ENCODE results near the gene MEI1.
A peak's percentile ranks its signal among the peaks of the same experiment; 100 is the strongest.

The MEI1 gene

GRCh38 chr22:41815716-41816115 is 116.4 kb downstream of the MEI1 start:
- Histone ChIP-seq H2AK5ac (ENCODE audit: low read depth, low read length) (no peak overlapping the region), H4K91ac (ENCODE audit: low read depth, low read length, poor library complexity) (no peak overlapping the region), H3K4me2 (ENCODE audit: insufficient read depth, low read length, poor library complexity, severe bottlenecking) (no peak overlapping the region), H3K9ac (ENCODE audit: low read depth, low read length, poor library complexity) (no peak overlapping the region), H3K27me3 (ENCODE audit: control insufficient read depth in 3 of 3, insufficient read depth in 3 of 3, low read depth in 1 of 3, low read length in 3 of 3) (no peaks in the 10 kb centered on the region), H3K14ac (ENCODE audit: low read length) (no peak overlapping the region), H3K4ac (ENCODE audit: low read length) (no peak overlapping the region), H3K4me1 (ENCODE audit: control insufficient read depth in 2 of 2, insufficient read depth in 1 of 2, low read depth in 1 of 2, low read length in 2 of 2) (peaks cover 0 to under 1% of the 10 kb centered on the region in 2 donors), H2BK5ac (ENCODE audit: low read length) (no peak overlapping the region), H3K18ac (ENCODE audit: low read length) (no peak overlapping the region), H2BK120ac (ENCODE audit: low read depth, low read length) (no peak overlapping the region), H2AFZ (ENCODE audit: low read length) (no peak overlapping the region), H3K27ac (replicated peaks; ENCODE audit: low read length) (no peak overlapping the region), H3K23ac (ENCODE audit: low read depth, low read length, poor library complexity) (no peak overlapping the region), H4K8ac (ENCODE audit: low read depth, low read length) (no peak overlapping the region), H3K9me3 (replicated peaks in 1 of 2; ENCODE audit: control insufficient read depth in 2 of 2, insufficient read depth in 1 of 2, low read depth in 1 of 2, low read length in 2 of 2) (no peaks in the 10 kb centered on the region), H3K36me3 (replicated peaks in 1 of 2; ENCODE audit: control insufficient read depth in 2 of 2, insufficient read depth in 2 of 2, low read length in 2 of 2) (peaks cover 26 to 70% of the 10 kb centered on the region in 2 donors), H3K79me1 (ENCODE audit: low read depth, low read length) (no peaks in the 10 kb centered on the region), H2BK15ac (ENCODE audit: low read length) (no peak overlapping the region), H2BK12ac (ENCODE audit: low read length) (no peak overlapping the region), H3K4me3 (ENCODE audit: low read length in 2 of 2) (no peak overlapping the region)
- no CpG with 5 or more reads among the region's 3 CpGs for WGBS, 2 donors (ENCODE audit: extremely low coverage in 2 of 2, insufficient read length in 2 of 2, insufficient replicate concordance in 1 of 2)
- no peak for DNase-seq (ENCODE audit: low spot score)

- no peak overlapping the region for H2BK120ac ChIP-seq (ENCODE audit: low read depth, low read length)
- no peak overlapping the region for H2AK5ac ChIP-seq (ENCODE audit: low read depth, low read length)
- no peaks in the 10 kb centered on the region for H3K79me1 ChIP-seq (ENCODE audit: low read depth, low read length)
- H3K14ac ChIP-seq (ENCODE audit: low read length) = no peak overlapping the region
- peaks cover 28 to 65% of the 10 kb centered on the region in 2 donors for H3K36me3 ChIP-seq (replicated peaks in 1 of 2; ENCODE audit: control insufficient read depth in 2 of 2, insufficient read depth in 2 of 2, low read length in 2 of 2)
- no peak for DNase-seq (ENCODE audit: low spot score)
- H3K9ac ChIP-seq (ENCODE audit: low read depth, low read length, poor library complexity) = no peak overlapping the region
- H2BK15ac ChIP-seq (ENCODE audit: low read length) = no peak overlapping the region
- H2AFZ ChIP-seq (ENCODE audit: low read length) = no peak overlapping the region
- H3K27me3 ChIP-seq (ENCODE audit: control insufficient read depth in 3 of 3, insufficient read depth in 3 of 3, low read depth in 1 of 3, low read length in 3 of 3) = no peaks in the 10 kb centered on the region
- no CpG with 5 or more reads among the region's 1 CpG for WGBS, 2 donors (ENCODE audit: extremely low coverage in 2 of 2, insufficient read length in 2 of 2, insufficient replicate concordance in 1 of 2)
- no peak overlapping the region for H2BK5ac ChIP-seq (ENCODE audit: low read length)
- H3K4me3 ChIP-seq (ENCODE audit: low read length in 2 of 2) = no peak overlapping the region
- H3K4ac ChIP-seq (ENCODE audit: low read length) = no peak overlapping the region
- peak overlapping the region; percentile 8 for H3K23ac ChIP-seq (ENCODE audit: low read depth, low read length, poor library complexity)
- peaks cover 3 to 5% of the 10 kb centered on the region in 2 donors for H3K4me1 ChIP-seq (ENCODE audit: control insufficient read depth in 2 of 2, insufficient read depth in 1 of 2, low read depth in 1 of 2, low read length in 2 of 2)
- no peaks in the 10 kb centered on the region for H3K9me3 ChIP-seq (replicated peaks in 1 of 2; ENCODE audit: control insufficient read depth in 2 of 2, insufficient read depth in 1 of 2, low read depth in 1 of 2, low read length in 2 of 2)
- no peak overlapping the region for H4K91ac ChIP-seq (ENCODE audit: low read depth, low read length, poor library complexity)
- H3K27ac ChIP-seq (replicated peaks; ENCODE audit: low read length) = no peak overlapping the region
- no peak overlapping the region for H4K8ac ChIP-seq (ENCODE audit: low read depth, low read length)
- no peak overlapping the region for H2BK12ac ChIP-seq (ENCODE audit: low read length)
- H3K4me2 ChIP-seq (ENCODE audit: insufficient read depth, low read length, poor library complexity, severe bottlenecking) = no peak overlapping the region
- no peak overlapping the region for H3K18ac ChIP-seq (ENCODE audit: low read length)
Observed at GRCh38 chr22:41816241-41816640, 116.9 kb downstream of the MEI1 start.

GRCh38 chr22:41816871-41817270 is 117.6 kb downstream of the MEI1 start:
- Histone ChIP-seq H2BK12ac (ENCODE audit: low read length) (no peak overlapping the region), H3K79me1 (ENCODE audit: low read depth, low read length) (no peaks in the 10 kb centered on the region), H3K23ac (ENCODE audit: low read depth, low read length, poor library complexity) (no peak overlapping the region), H2BK120ac (ENCODE audit: low read depth, low read length) (no peak overlapping the region), H2AFZ (ENCODE audit: low read length) (no peak overlapping the region), H3K4ac (ENCODE audit: low read length) (no peak overlapping the region), H3K9me3 (replicated peaks in 1 of 2; ENCODE audit: control insufficient read depth in 2 of 2, insufficient read depth in 1 of 2, low read depth in 1 of 2, low read length in 2 of 2) (no peaks in the 10 kb centered on the region), H3K9ac (ENCODE audit: low read depth, low read length, poor library complexity) (no peak overlapping the region), H3K4me1 (ENCODE audit: control insufficient read depth in 2 of 2, insufficient read depth in 1 of 2, low read depth in 1 of 2, low read length in 2 of 2) (peaks cover 3 to 7% of the 10 kb centered on the region in 2 donors), H2AK5ac (ENCODE audit: low read depth, low read length) (no peak overlapping the region), H2BK5ac (ENCODE audit: low read length) (no peak overlapping the region), H3K4me2 (ENCODE audit: insufficient read depth, low read length, poor library complexity, severe bottlenecking) (no peak overlapping the region), H4K91ac (ENCODE audit: low read depth, low read length, poor library complexity) (no peak overlapping the region), H4K8ac (ENCODE audit: low read depth, low read length) (no peak overlapping the region), H2BK15ac (ENCODE audit: low read length) (no peak overlapping the region), H3K14ac (ENCODE audit: low read length) (no peak overlapping the region), H3K18ac (ENCODE audit: low read length) (no peak overlapping the region), H3K27me3 (ENCODE audit: control insufficient read depth in 3 of 3, insufficient read depth in 3 of 3, low read depth in 1 of 3, low read length in 3 of 3) (no peaks in the 10 kb centered on the region), H3K27ac (replicated peaks; ENCODE audit: low read length) (no peak overlapping the region), H3K4me3 (ENCODE audit: low read length in 2 of 2) (no peak overlapping the region), H3K36me3 (replicated peaks in 1 of 2; ENCODE audit: control insufficient read depth in 2 of 2, insufficient read depth in 2 of 2, low read length in 2 of 2) (peaks cover 29 to 62% of the 10 kb centered on the region in 2 donors)
- no CpG with 5 or more reads among the region's 2 CpGs for WGBS, 2 donors (ENCODE audit: extremely low coverage in 2 of 2, insufficient read length in 2 of 2, insufficient replicate concordance in 1 of 2)
- DNase-seq (ENCODE audit: low spot score) = no peak

GRCh38 chr22:41818011-41818410 is 118.7 kb downstream of the MEI1 start:
- Histone ChIP-seq H3K27me3 (ENCODE audit: control insufficient read depth in 3 of 3, insufficient read depth in 3 of 3, low read depth in 1 of 3, low read length in 3 of 3) (no peaks in the 10 kb centered on the region), H3K4me1 (ENCODE audit: control insufficient read depth in 2 of 2, insufficient read depth in 1 of 2, low read depth in 1 of 2, low read length in 2 of 2) (peaks cover 3 to 7% of the 10 kb centered on the region in 2 donors), H3K36me3 (replicated peaks in 1 of 2; ENCODE audit: control insufficient read depth in 2 of 2, insufficient read depth in 2 of 2, low read length in 2 of 2) (peaks cover 25 to 62% of the 10 kb centered on the region in 2 donors), H3K23ac (ENCODE audit: low read depth, low read length, poor library complexity) (no peak overlapping the region), H2AFZ (ENCODE audit: low read length) (no peak overlapping the region), H3K9me3 (replicated peaks in 1 of 2; ENCODE audit: control insufficient read depth in 2 of 2, insufficient read depth in 1 of 2, low read depth in 1 of 2, low read length in 2 of 2) (no peaks in the 10 kb centered on the region), H3K4me2 (ENCODE audit: insufficient read depth, low read length, poor library complexity, severe bottlenecking) (no peak overlapping the region), H2AK5ac (ENCODE audit: low read depth, low read length) (no peak overlapping the region), H3K27ac (replicated peaks; ENCODE audit: low read length) (no peak overlapping the region), H3K14ac (ENCODE audit: low read length) (no peak overlapping the region), H3K18ac (ENCODE audit: low read length) (no peak overlapping the region), H3K79me1 (ENCODE audit: low read depth, low read length) (no peaks in the 10 kb centered on the region), H4K8ac (ENCODE audit: low read depth, low read length) (no peak overlapping the region), H2BK12ac (ENCODE audit: low read length) (no peak overlapping the region), H2BK120ac (ENCODE audit: low read depth, low read length) (no peak overlapping the region), H3K9ac (ENCODE audit: low read depth, low read length, poor library complexity) (no peak overlapping the region), H4K91ac (ENCODE audit: low read depth, low read length, poor library complexity) (no peak overlapping the region), H3K4ac (ENCODE audit: low read length) (no peak overlapping the region), H3K4me3 (ENCODE audit: low read length in 2 of 2) (no peak overlapping the region), H2BK15ac (ENCODE audit: low read length) (no peak overlapping the region), H2BK5ac (ENCODE audit: low read length) (no peak overlapping the region)
- WGBS, 2 donors (ENCODE audit: extremely low coverage in 2 of 2, insufficient read length in 2 of 2, insufficient replicate concordance in 1 of 2) = no CpG with 5 or more reads among the region's 5 CpGs
- DNase-seq (ENCODE audit: low spot score) = no peak

Data from neuronal stem cell (in vitro differentiated cells).